HG02763 (cell line): ENCODE results near the gene CELA2A.
"Not testable (repeated sequence)": the region's sequence is repeated elsewhere in the genome, so short reads cannot be mapped to it uniquely, and the experiment has no call there.

Source experiments
- ATAC-seq: cut with Tn5 transposase; IDR thresholded peaks from one replicate; pipeline ENCODE4 v1.9.1; 2021; ENCODE audit warnings: mild to moderate bottlenecking, moderate library complexity; ENCODE audit not compliant: unreplicated experiment

Gene CELA2A

GRCh38 chr1:15466955-15467625 lies 10.6 kb downstream of the CELA2A start:
- ATAC-seq, result not testable (repeated sequence)

GRCh38 chr1:15468145-15468544 lies 11.6 kb downstream of the CELA2A start:
- no peak for ATAC-seq

GRCh38 chr1:15469361-15469760 lies 12.8 kb downstream of the CELA2A start:
- no peak for ATAC-seq

GRCh38 chr1:15469821-15470448 lies 13.4 kb downstream of the CELA2A start:
- ATAC-seq, result not testable (repeated sequence)

- not testable (repeated sequence) for ATAC-seq
Observed at GRCh38 chr1:15471067-15471466, 14.5 kb downstream of the CELA2A start.

- not testable (repeated sequence) for ATAC-seq
Observed at GRCh38 chr1:15471723-15472122, 15.2 kb downstream of the CELA2A start.

GRCh38 chr1:15472587-15472986 lies 16.1 kb downstream of the CELA2A start:
- no peak for ATAC-seq

- no peak for ATAC-seq
Observed at GRCh38 chr1:15475752-15476314, 19.3 kb downstream of the CELA2A start, which contains the start of gene CELA2B. Gene CELA2B, plus strand, starts transcription at chr1:15476104. Its CDS starts 22 bp downstream, at chr1:15476126.

GRCh38 chr1:15476927-15477326 lies 20.4 kb downstream of the CELA2A start:
- ATAC-seq, result no peak

GRCh38 chr1:15477646-15478212 lies 21.2 kb downstream of the CELA2A start:
- no peak for ATAC-seq

- ATAC-seq, result no peak
Observed at GRCh38 chr1:15479654-15480347, 23.3 kb downstream of the CELA2A start.

- ATAC-seq, result not testable (repeated sequence)
Observed at GRCh38 chr1:15482455-15482854, 25.9 kb downstream of the CELA2A start.

GRCh38 chr1:15482983-15483543 lies 26.5 kb downstream of the CELA2A start:
- not testable (repeated sequence) for ATAC-seq

GRCh38 chr1:15483971-15484370 lies 27.4 kb downstream of the CELA2A start:
- ATAC-seq, result no peak

- ATAC-seq, result not testable (repeated sequence)
Observed at GRCh38 chr1:15484443-15484842, 27.9 kb downstream of the CELA2A start.

- no peak for ATAC-seq
Observed at GRCh38 chr1:15485636-15486035, 29.1 kb downstream of the CELA2A start.

GRCh38 chr1:15486844-15487610 lies 30.5 kb downstream of the CELA2A start:
- ATAC-seq, result not testable (repeated sequence)

- no peak for ATAC-seq
Observed at GRCh38 chr1:15488371-15488770, 31.8 kb downstream of the CELA2A start.

- no peak for ATAC-seq
Observed at GRCh38 chr1:15489052-15489736, 32.7 kb downstream of the CELA2A start.
